IMR-90 (cell line): ENCODE data around the gene CMSS1.

Experiments
- MAZ ChIP-seq: IDR thresholded peaks from 2 replicates; pipeline ENCODE4 v1.6.1; 2012; ENCODE audit warnings: low read depth, mild to moderate bottlenecking, low read length, improper control_type of control experiment, moderate library complexity, borderline replicate concordance
- POLR2A ChIP-seq: IDR thresholded peaks from 2 replicates; pipeline ENCODE4 v1.6.1; 2012; ENCODE audit warnings: mild to moderate bottlenecking, low read depth, low read length
- RAD21 ChIP-seq: IDR thresholded peaks from 2 replicates; pipeline ENCODE4 v1.6.1; 2012; ENCODE audit warnings: low read length, improper control_type of control experiment
- TF ChIP-seq, protein P1 (sequence below): conservative IDR thresholded peaks from 2 replicates; pipeline ENCODE4 v1.5.1; 2012; ENCODE audit warnings: mild to moderate bottlenecking, low read depth, low read length, improper control_type of control experiment

DNA sequence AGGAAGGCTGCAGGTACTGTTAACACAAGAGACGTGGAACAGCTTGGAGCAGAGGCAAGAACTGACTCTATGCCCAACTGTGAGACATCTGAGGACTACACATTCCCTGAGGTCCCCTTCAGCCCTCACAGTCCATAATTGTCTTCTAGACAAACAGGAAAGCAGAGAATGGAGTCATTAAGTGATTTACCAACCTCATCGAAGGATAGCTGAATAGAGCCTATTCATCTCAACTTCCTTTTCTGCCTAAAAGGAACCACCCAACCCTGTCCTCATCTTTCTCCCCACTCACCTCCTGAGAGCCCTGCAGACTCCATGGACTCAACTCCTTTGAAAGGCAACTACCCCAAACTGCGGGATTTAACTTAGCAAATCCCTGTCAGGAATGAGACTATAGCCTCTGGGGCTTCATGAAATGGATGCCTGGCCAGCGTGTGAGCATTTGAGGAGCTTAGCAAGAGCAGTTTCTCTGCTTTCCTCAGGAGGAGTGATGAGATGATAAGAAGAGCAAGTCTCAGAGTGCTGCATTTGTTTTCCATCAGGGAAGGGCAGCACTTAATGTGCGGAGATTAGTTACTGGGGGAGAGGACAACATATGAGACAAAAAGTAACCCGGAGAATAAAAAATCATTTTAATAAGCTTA, 358.1 kb downstream of the CMSS1 start:
- no peak for TF ChIP-seq RAD21
- TF ChIP-seq MAZ = no peak
- TF ChIP-seq, protein P1, sequence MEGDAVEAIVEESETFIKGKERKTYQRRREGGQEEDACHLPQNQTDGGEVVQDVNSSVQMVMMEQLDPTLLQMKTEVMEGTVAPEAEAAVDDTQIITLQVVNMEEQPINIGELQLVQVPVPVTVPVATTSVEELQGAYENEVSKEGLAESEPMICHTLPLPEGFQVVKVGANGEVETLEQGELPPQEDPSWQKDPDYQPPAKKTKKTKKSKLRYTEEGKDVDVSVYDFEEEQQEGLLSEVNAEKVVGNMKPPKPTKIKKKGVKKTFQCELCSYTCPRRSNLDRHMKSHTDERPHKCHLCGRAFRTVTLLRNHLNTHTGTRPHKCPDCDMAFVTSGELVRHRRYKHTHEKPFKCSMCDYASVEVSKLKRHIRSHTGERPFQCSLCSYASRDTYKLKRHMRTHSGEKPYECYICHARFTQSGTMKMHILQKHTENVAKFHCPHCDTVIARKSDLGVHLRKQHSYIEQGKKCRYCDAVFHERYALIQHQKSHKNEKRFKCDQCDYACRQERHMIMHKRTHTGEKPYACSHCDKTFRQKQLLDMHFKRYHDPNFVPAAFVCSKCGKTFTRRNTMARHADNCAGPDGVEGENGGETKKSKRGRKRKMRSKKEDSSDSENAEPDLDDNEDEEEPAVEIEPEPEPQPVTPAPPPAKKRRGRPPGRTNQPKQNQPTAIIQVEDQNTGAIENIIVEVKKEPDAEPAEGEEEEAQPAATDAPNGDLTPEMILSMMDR = no peak
- no peak for TF ChIP-seq POLR2A
